Measurements from ENCODE around the gene SUGCT.

SUGCT gene

DNA sequence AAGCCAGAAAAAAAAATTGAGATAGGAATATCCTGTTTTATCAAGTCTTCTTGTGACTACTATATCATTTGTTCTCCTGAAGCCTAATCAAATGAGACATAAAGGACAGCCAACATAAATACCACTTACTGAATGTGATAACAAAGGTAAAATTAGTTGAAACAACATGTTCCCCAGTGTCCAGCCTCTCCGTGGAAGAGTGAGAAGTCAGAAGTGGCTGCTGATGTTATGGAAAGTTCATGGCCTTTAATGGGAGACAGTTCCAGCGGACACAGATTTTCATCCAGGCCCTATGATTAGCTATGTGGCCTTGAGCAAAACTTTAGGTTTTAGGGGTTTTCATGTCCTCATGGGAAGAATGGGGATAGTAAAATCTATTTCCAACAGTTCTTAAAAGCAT is 724.3 kb downstream of the SUGCT start:
- DNase-seq (ENCODE audit: low read depth, low spot score), result no peak

DNA sequence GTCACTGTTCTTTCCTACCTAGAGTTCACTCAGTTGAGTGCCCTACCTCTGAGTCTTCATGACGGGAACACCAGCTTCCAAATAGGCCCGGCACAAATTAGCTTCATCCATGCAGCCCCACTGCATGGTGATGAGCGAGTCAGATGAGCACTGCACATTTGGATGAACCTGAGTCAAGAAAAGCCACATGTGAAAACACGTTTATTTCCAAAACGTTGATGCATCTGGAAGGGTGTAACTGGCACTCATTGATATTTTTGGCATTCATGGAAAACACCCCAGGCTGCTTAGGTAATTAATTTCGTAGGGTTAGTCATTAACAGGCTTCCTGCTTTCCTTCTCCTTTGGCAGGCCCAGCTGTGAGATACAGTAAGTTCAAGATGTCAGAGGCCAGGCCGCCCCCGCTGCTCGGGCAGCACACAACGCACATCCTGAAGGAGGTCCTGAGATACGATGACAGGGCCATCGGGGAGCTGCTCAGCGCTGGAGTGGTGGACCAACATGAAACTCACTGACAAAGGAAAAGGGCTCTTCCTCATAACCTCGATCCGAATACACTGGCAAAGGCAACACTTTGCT is 725.2 kb downstream of the SUGCT start:
- no peak for DNase-seq (ENCODE audit: low read depth, low spot score)

DNA sequence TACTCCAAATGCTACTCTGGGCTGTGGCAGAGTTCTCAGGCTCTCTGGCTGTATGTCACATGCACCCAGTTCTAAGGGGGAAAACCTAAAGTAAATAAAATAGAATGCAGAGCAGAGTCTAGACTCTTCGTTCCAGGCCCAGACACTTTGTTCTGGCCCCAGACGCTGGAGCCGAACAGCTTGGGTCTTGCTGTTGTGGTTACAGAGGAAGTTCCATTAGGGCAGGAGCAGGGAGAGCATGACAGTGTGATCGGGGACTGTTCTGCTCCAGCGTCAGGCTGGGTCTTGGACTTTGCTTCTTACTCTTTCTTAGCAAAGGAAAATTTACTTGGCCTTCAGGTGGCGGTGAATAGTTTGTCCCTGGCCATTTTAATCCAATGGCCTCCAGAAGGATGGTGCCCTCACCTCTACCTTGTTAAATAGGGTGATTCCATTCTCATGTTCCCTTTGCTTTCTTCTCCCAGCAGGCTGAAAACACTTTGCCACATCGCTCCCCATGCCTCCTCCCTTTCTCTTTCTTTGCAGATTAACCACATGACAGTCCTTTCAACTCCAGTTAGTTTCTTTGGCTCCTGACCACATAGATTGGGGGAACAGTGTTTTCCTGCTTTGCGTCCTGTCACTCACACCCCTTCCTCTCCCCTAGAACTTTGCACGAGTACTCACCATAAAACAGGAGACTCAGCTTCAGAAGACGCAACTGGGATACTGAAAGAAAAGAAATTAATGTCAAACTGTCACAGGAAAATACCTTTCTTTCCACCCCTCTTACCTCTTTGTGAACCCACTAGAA is 730.8 kb downstream of the SUGCT start:
- DNase-seq (ENCODE audit: low read depth, low spot score), result no peak

DNA sequence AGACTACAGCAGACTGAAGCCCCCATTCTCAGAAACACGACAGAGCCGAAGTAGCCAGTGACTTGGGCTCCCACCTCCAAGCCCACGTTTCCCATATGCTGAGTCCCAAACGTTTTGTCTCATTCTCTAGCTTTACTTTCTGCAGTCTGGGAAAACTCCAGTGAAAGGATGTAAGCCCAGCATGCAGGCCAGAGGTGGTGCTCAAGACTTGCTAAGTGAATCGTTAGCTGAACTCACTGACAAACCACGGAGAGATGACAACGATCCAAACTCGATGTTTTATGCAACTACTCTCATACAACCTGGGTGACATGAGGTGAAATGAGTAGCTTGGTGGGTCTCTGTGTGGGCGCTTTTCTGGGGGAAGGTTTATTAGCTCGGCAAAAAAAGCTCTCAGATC is 731.8 kb downstream of the SUGCT start:
- DNase-seq (ENCODE audit: low read depth, low spot score), result no peak

DNA sequence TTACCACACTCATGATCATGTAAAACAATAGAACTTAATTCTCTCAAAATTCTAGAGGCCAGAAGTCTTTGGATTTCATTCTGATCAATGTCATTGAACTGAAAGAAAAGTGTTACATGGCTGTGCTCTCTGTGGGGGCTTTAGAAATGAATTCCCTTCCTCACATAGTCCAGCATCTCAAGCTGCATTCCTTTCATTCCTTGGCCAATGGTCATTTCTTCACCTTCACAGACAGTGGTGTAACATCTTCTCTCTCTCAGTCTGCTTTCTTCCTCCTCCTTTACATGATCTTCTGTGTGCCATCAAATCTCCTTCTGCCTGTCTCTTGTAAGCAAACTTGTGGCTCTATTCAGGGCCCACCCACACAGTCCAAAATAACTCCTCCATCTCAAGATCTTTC is 735.3 kb downstream of the SUGCT start:
- DNase-seq (ENCODE audit: low read depth, low spot score), result no peak

DNA sequence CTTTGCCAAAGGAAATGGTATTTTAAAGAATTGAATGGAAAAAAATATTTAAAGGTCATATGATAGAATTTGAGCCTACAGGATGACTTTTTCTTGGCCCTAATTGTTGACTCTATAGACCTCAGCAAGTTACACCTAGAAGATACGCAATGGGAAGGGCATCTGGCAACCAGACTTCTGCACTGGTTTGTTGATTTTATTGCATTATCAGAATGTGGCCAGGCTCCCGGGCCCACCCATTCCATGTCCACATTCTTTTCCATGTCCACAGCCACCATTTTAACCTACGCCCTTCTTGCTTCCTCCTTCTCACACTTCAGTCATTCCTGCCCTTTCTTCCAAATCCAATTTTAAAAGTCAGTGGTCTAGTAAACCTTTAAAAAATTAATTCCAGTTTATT is 738.4 kb downstream of the SUGCT start:
- DNase-seq (ENCODE audit: low read depth, low spot score), result no peak

DNA sequence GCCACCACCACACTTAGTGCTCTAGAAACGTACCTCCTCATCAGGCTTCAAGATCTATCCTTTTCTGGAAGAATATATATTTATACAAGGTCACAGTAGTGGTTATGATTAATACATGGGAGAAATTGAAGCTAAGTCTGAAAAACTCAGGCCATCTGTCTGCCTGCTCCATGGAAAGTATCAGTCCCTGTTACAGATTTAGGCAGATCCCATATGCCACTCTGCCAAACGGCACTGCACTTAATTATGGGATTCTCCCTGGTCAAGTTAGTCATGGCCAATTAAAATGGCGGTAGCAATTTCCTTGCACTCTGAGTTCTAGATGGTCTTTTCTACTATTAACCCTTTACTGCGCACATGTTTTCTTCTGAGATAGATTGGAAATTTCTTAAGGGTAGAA is 740.0 kb downstream of the SUGCT start:
- DNase-seq (ENCODE audit: low read depth, low spot score), result no peak

DNA sequence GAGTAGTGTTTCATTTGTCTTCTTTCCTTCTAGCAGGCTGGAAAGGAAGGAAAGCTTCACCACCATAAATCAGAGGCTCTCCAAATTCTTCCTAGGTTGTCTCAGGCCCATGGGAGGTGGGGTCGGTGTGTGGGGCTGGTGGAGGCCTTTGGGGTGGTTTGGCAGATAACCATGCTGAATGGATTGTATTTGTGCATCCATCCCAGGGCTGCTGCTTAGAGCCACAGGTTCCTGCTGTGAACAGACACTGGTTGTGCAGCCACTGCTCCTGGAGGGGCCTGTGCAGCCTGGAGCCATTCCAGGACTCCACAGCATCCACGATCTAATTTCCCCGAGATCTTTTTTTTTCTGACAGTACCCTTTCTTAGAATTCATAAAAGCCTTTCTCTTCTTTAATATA is 741.8 kb downstream of the SUGCT start:
- no peak for DNase-seq (ENCODE audit: low read depth, low spot score)

DNA sequence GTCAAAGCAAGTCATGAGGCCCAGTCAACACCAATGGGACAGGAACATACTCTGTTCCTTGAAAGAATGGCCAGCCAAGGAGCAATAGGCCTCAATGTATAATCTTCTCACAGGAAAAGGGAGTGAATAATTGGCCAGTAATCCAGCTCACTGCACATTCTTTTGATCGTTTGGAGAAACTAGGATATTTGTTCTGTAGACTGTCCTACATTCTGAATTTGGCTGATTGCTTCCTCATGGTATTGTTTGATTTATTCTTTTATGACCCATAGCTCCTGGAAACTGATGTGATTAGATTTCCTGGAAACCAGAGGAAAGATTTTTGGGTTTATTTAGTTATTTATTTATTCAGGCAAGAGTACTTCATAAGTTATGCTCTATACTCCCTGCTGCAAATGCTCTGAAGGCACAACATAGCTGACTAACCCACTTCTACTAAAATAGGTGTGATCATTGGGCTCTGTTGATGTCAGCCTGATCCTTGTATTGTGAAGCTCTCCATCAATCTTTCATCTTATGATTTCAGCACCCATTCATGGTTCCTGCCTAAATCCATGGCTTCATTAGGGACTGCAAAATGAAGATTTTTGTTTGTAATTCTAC is 745.2 kb downstream of the SUGCT start:
- no peak for DNase-seq (ENCODE audit: low read depth, low spot score)

DNA sequence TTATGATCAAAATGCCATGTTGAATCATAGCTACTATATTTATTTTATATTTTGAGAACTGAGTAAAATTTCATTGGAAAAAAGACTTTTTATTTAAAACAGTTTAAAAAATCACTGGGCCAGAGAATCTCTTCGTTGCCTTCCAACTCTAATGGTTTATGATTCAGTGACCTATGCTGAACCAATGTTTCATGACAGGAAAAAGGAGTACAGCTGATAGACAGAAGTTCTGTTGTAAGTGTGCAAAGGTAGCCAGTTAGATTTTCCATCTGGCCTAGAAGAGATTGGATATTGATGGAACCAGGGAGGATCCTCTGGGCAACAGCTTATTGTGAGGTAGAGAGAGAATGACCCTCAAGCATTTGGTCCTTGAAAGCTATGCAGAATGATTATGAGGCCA is 745.8 kb downstream of the SUGCT start:
- DNase-seq (ENCODE audit: low read depth, low spot score), result no peak

DNA sequence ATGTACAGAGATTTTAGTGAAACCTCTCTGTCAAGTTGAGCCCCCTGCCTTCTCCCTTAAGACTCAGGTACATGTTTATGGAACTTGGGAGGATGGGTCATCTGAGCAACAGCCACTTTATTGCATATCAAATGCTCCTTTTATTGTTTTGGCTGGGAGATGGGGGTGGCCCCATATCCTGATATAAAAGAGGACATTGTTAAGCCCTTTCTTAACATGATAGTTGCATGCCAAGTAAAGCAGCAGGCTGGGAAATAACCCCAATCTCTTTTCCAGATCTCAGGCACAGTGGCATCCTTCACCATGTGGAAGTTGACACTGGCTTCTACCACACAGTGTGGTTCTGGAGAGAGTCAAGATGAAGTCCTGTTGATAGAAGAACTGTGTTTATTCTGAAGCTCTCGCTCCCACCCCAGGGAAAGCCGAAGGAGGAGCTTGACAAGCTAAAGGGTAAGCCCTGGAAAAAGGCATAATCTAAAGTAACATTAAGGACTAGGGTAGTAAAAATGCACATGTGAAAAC is 746.7 kb downstream of the SUGCT start:
- DNase-seq (ENCODE audit: low read depth, low spot score), result no peak

DNA sequence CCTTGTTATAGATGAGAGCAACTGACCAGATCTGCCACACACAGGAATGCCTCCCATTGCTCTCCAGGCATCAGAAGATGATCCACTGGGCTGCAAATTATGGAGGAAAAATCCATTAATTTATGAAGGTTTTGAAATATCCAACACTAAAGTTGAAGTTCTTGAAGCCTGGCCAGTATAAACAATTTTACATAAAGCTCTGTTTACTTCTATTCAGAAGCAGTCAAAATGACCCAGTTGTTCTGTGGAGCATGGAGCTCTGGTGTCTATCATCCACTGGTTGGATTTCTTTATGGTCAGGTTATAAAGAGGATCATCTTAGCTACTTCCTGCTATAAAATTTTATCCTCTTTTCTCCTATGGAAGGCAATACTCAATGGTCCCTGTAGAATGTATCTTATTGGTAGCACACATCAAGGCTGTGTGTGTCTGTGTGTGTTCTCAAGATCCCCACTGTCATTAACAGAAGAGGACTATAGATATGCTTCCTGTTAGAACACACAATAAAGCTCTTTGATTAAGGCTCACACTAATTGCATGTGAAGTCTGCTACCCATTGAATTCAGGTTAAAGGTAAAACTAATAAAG is 747.4 kb downstream of the SUGCT start:
- DNase-seq (ENCODE audit: low read depth, low spot score), result no peak

DNA sequence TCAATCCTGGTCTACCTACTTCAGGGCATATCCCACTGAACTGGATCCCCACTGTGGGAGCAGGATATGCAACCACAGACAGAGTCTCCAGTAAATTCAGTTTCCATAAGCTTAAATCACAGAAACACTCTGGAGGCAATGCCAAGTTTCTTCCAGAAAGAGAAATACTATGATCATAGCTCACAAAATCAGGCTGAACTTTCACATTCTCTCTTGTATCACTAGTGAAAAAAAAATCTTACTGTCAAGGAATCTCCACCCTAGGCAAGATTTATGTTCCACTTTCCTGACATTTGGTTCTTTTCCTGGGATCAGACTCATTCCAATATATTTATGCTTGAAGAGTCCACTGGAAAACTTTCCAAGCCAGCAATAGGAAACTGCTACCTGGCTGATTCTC is 749.0 kb downstream of the SUGCT start:
- no peak for DNase-seq (ENCODE audit: low read depth, low spot score)

DNA sequence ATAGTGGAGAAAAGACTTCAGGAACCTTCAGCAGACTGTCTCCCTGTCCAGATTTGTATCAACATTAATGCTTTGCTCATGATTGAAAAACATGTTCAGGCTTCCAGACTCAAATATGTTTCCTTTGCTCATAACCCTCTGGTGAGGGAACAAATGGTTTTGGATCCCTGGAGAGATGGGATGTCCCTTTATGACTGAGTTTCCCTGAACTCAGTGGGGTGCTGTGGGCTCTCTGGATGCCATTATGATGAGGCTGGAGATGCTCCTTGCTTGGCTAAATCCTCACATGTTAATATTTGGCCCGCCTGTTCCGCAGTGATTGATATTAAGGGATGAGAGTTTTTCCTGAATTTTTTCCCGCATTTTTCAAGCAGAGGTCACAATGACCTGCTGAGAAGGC is 749.4 kb downstream of the SUGCT start:
- peak; percentile 76 for DNase-seq (ENCODE audit: low read depth, low spot score)

DNA sequence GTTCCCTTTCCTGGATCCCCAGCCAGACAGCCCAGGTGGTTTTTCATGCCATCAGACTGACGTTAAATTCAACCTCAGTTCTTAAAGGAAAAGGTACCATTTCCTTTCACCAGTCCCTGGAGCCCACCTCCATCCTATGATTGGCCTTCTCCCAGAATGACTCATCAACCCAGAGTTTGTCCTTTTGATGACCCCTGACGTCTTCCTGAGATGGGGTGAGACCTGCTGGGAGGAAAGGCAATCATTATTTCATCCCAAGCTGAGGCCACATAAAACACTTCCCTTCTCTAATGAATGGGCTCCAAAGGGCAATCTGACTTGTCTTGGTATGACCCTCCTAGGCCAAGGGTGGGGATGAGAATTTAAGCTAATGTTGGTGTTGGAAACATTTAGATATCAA is 750.7 kb downstream of the SUGCT start:
- peak; percentile 44 for DNase-seq (ENCODE audit: low read depth, low spot score)

DNA sequence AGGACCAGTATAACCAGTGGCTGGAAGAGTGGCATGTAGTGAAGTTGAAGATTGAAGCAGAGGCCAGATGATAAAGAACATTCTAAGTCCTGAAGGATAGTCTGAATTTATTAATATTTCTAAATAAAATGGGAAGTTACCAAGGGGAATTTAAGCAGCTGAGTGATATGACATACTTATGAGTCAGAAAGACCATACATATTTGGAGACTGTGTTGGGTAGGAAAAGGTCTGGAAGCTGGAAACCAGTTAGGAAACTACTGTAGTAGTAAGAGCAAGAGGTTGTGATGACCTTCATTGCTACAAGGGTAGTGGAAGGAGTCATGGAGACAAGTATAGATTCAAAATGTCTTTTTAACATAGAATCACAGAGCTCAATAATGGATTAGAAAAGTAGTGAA is 752.3 kb downstream of the SUGCT start:
- no peak for DNase-seq (ENCODE audit: low read depth, low spot score)

DNA sequence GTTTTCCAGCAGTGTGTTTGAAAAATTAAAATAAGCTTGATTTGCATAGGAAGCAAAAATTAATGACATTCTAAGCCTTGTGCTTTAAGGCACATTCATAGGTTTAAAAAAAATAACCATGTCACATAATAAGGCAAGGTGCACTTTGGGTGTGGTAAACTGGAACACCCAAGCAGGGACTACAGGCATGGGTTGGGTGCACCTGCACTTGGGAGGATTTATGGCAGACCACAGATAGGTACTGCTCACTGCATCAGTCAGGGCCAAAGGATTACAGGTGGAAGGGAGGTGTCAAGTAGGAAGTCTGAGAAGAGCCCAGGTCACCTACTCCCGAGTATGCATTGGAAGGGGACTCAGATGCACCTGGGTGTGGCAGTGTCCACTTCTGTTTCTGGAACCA is 753.7 kb downstream of the SUGCT start:
- no peak for DNase-seq (ENCODE audit: low read depth, low spot score)

DNA sequence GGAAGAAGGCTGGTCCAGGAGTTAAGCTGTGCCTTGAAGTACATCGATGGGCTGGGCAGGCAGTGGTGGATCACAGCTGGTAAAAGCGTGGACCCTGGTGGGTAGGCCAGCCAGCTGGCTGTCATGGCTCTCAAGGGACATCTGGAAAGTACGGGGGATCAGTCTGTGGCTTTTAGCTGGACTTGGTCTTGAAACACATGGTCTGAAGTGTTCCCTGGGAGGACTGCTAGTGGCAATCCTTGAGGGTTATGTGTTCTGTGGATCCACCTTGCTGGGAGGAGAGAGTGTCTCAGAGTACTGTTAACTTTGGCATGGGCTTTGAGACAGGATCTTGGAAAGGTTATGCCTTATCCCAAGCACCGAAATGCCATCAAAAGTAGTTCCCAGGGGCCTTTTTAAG is 754.3 kb downstream of the SUGCT start:
- DNase-seq (ENCODE audit: low read depth, low spot score), result no peak

DNA sequence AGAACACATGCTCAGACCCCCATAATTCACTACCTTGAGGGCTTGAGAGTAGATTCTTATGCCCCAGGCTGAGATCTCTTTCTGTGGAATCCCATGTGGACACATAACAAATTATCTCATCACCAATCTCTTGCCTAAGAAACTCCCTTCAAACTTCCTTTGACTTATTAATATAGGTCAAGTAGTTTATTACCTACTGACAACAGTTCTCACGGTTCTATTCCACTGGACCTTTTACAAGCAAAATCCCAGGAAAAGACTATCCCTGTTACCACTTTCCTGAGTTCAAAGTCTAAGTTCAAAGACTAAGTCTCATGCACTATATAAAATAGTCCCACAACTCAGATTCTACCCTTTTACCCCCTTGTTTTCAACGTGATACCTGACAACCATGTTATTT is 754.7 kb downstream of the SUGCT start:
- DNase-seq (ENCODE audit: low read depth, low spot score), result no peak

DNA sequence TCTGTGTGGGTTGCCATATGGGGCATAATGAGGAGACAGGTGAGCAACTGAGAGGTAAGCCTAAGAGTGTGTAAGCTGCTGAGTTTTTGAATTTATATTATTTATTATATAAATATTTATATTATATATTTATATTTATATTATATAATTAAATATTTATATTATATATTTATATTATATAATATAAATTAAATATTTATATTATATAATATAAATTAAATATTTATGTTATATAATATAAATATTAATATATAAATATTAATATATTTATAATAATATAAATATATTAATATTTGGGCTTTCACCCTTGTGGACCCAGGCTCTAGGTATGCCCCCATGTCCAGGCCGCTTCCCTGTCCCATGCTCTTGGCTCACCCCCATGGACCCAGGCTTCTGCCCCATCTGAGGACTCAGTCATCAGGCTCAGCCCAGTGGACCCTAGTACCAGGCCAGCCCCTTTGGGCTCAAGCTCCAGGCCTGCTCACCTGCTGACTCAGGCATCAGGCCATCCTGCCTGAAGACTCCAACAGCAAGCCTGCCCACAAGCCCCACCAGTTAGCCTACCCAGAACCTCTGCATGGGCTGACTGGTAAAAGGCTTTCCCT is 755.4 kb downstream of the SUGCT start:
- no peak for DNase-seq (ENCODE audit: low read depth, low spot score)

DNA sequence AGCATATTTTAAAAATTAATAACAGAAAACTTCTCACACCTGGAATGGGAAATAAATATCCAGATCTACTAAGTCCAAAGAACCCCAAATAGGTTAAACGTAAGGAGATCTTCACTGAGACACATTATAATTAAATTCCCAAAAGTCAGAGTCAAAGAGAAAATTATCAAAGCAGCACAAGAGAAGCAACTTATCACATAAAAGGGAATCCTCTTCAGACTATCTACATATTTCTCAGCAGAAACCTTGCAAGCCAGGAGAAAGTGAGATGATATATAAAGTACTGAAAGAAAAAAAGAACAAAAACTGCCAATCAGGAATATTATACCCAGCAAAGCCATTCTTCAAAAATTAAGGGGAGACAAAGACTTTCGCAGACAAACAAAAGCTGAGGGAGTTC is 756.4 kb downstream of the SUGCT start:
- DNase-seq (ENCODE audit: low read depth, low spot score), result no peak

DNA sequence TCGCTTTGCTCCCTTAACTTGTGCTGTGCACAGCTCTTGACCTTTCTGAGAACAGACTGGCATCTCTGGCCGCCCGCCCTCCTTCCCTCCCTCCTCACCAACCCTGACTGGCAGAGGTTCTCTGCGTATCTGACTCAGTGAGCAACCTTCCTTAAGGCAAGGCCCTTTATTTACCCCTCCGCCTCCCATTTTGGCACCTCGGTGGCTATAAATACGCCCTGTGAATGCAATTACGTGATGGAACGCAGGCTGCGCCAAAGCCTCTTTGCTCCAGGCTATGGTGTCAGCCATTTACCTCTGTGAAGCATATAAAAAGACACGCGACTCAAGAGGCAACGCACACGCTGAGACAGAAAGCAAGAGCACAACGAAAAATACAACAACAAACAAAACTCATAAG is 764.3 kb downstream of the SUGCT start:
- no peak for DNase-seq (ENCODE audit: low read depth, low spot score)

All from brain pericyte (primary cell).